ENCODE data around the gene EML1. TPM values are rescaled to one million over a fixed set of nuclear protein-coding genes. Genes with fewer than 3 reads are reported as not detected.

The EML1 gene
- total RNA-seq, 2 experiments from 2014 or later = 0.59 TPM; not detected in 1

DNA sequence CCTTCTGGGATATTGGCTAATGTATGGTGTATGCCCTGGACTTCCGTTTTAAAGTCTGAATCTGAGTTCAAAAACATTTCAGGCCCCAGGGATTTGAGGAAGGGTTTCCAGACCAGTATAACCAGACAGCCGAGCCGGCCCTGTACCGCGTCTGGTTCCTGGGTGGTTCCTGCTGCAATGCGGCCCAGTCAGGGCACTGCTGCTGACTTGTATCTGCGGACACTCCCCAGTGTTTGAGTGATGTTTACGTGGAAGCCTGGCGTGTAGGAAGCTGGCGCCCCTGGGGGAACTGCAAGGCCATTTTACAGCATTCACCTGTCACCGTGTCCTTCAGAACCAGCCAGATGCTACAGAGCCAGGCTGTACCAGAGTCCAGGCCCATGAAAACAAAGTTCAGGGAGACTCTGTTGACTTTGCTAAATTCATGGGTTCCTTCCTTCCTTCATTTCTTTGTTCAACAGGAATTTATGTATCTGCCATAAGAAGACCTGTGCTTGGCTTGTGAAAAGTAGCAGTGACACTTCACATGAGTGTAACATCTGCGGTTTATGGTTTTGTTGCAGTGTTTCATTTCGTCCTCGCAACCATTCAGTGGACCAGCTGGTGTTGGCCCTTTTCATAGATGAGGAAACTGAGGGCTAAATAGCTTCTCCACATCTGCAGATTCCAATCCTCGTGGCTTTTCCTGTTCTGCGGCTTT lies 16.8 kb downstream of the EML1 start:
- peaks cover 2 to 4% of the 10 kb centered on the region in 2 experiments for H3K27me3 ChIP-seq (ENCODE audit: control insufficient read depth in 1 of 2, insufficient read depth in 2 of 2, low read length in 2 of 2)
- TF ChIP-seq, protein P1, sequence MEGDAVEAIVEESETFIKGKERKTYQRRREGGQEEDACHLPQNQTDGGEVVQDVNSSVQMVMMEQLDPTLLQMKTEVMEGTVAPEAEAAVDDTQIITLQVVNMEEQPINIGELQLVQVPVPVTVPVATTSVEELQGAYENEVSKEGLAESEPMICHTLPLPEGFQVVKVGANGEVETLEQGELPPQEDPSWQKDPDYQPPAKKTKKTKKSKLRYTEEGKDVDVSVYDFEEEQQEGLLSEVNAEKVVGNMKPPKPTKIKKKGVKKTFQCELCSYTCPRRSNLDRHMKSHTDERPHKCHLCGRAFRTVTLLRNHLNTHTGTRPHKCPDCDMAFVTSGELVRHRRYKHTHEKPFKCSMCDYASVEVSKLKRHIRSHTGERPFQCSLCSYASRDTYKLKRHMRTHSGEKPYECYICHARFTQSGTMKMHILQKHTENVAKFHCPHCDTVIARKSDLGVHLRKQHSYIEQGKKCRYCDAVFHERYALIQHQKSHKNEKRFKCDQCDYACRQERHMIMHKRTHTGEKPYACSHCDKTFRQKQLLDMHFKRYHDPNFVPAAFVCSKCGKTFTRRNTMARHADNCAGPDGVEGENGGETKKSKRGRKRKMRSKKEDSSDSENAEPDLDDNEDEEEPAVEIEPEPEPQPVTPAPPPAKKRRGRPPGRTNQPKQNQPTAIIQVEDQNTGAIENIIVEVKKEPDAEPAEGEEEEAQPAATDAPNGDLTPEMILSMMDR (IDR thresholded peaks at IDR 0.05) = no peak
- no peak overlapping the region for H3K27ac ChIP-seq (ENCODE audit: low read depth in 1 of 2, low read length in 2 of 2)
- POLR2A ChIA-PET = no interaction called here
- intact Hi-C loops (cut with DNase I, micrococcal nuclease) = no loop called here
- Mint-ChIP-seq H3K4me3 (no peak overlapping the region), H3K9me3 (no peaks in the 10 kb centered on the region), H3K4me1 (ENCODE audit: low read depth) (no peaks in the 10 kb centered on the region), H3K27ac (no peak overlapping the region), H3K27me3 (peaks cover 48% of the 10 kb centered on the region), H3K36me3 (ENCODE audit: low read depth) (no peaks in the 10 kb centered on the region)
- no peaks in the 10 kb centered on the region for H3K9me3 ChIP-seq (ENCODE audit: control insufficient read depth in 1 of 2, insufficient read depth in 1 of 2, low read length in 2 of 2)
- no peak overlapping the region for H3K4me3 ChIP-seq (ENCODE audit: low read length)
- no peaks in the 10 kb centered on the region for H3K36me3 ChIP-seq (ENCODE audit: insufficient read depth, low read length)
- DNase-seq (no peak), ATAC-seq (ENCODE audit: poor library complexity) (no peak)
- no peaks in the 10 kb centered on the region for H3K4me1 ChIP-seq (ENCODE audit: insufficient read depth, low read length)
- CTCF ChIA-PET = no interaction called here

DNA sequence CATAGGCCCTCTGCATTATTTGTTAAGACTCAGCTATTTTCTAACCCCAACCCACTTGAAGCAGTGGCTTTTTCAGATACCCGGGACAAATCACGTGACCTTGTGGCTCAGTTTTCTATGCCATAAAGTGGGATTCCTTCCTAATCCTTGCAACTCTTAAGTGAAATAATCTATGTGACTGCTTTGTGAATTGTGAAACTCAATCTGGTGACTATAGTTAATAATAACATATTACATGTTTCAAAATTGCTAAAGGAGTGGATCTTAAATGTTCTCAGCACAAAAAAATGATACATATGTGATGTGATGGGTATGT lies 17.3 kb downstream of the EML1 start:
- Mint-ChIP-seq H3K4me3 (no peak overlapping the region), H3K27me3 (peaks cover 48% of the 10 kb centered on the region), H3K9me3 (no peaks in the 10 kb centered on the region), H3K36me3 (ENCODE audit: low read depth) (no peaks in the 10 kb centered on the region), H3K27ac (no peak overlapping the region), H3K4me1 (ENCODE audit: low read depth) (no peaks in the 10 kb centered on the region)
- intact Hi-C loops (cut with DNase I, micrococcal nuclease) = no loop called here
- CTCF ChIA-PET = no interaction called here
- no peak for DNase-seq
- Histone ChIP-seq H3K4me3 (ENCODE audit: low read length) (no peak overlapping the region), H3K9me3 (ENCODE audit: control insufficient read depth in 1 of 2, insufficient read depth in 1 of 2, low read length in 2 of 2) (no peaks in the 10 kb centered on the region), H3K27me3 (ENCODE audit: control insufficient read depth in 1 of 2, insufficient read depth in 2 of 2, low read length in 2 of 2) (peaks cover 2 to 4% of the 10 kb centered on the region in 2 experiments), H3K36me3 (ENCODE audit: insufficient read depth, low read length) (no peaks in the 10 kb centered on the region), H3K4me1 (ENCODE audit: insufficient read depth, low read length) (no peaks in the 10 kb centered on the region), H3K27ac (ENCODE audit: low read depth in 1 of 2, low read length in 2 of 2) (no peak overlapping the region)
- POLR2A ChIA-PET = no interaction called here
- ATAC-seq (ENCODE audit: poor library complexity) = no peak
- TF ChIP-seq, protein P1 (IDR thresholded peaks at IDR 0.05) = no peak

DNA sequence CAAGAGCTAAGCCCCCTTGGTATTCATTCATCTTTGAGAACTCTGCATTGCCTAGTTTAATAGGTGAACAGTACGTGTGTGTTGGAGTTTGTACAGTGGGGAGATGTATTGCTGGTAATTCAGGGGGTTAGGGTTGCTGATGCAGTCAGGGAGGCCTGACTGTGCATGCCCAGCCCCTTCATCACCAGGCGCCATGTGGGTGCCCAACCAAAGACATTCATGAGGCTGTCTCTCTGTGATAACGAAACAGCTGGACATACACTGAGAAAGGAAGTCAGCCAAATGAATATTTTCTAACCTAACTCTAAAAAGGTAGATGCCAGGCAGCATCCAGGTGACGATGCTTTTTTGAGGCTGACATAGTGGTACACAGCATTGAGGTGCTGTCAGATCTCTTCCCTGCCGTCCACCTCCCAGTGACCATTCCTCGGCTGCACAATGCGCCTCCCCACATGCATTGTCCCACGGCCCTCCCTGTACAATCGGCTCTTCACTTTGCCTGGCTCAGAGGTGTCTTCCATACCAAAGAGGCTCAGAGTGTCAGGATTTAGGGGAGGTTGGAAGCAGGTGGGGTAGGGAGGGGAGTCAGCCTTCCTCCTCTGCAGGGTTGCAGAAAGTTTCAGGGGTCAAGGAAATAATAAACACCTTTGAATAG lies 19.0 kb downstream of the EML1 start:
- DNase-seq = no peak
- intact Hi-C loops (cut with DNase I, micrococcal nuclease) = no loop called here
- Mint-ChIP-seq H3K36me3 (ENCODE audit: low read depth) (no peaks in the 10 kb centered on the region), H3K27ac (no peak overlapping the region), H3K27me3 (peaks cover 38% of the 10 kb centered on the region), H3K4me3 (no peak overlapping the region), H3K4me1 (ENCODE audit: low read depth) (no peaks in the 10 kb centered on the region), H3K9me3 (no peaks in the 10 kb centered on the region)
- Histone ChIP-seq H3K9me3 (ENCODE audit: control insufficient read depth in 1 of 2, insufficient read depth in 1 of 2, low read length in 2 of 2) (no peaks in the 10 kb centered on the region), H3K4me1 (ENCODE audit: insufficient read depth, low read length) (no peaks in the 10 kb centered on the region), H3K36me3 (ENCODE audit: insufficient read depth, low read length) (no peaks in the 10 kb centered on the region), H3K27ac (ENCODE audit: low read depth in 1 of 2, low read length in 2 of 2) (no peak overlapping the region), H3K27me3 (ENCODE audit: control insufficient read depth in 1 of 2, insufficient read depth in 2 of 2, low read length in 2 of 2) (peaks cover 2 to 4% of the 10 kb centered on the region in 2 experiments), H3K4me3 (ENCODE audit: low read length) (no peak overlapping the region)
- TF ChIP-seq, protein P1 (IDR thresholded peaks at IDR 0.05) = no peak
- ATAC-seq (ENCODE audit: poor library complexity) = no peak
- ChIA-PET POLR2A (no interaction called here), CTCF (no interaction called here)

All from CD4-positive, alpha-beta T cell (primary cell).